Loucy (cell line): ENCODE results near the gene RELL2.

Experiments used
- EZH2phosphoT487 ChIP-seq: fragments of 200-600 bp; IDR thresholded peaks from 2 replicates; pipeline ENCODE4 v1.6.1; 2018; ENCODE audit warnings: antibody characterized with exemption, mild to moderate bottlenecking, moderate library complexity, borderline replicate concordance
- TF ChIP-seq, protein P1 (sequence below): fragments of 200-600 bp; sonication (generic); conservative IDR thresholded peaks from 2 replicates; pipeline ENCODE4 v1.5.1; 2014; ENCODE audit warnings: mild to moderate bottlenecking, antibody characterized with exemption, low read length

DNA sequence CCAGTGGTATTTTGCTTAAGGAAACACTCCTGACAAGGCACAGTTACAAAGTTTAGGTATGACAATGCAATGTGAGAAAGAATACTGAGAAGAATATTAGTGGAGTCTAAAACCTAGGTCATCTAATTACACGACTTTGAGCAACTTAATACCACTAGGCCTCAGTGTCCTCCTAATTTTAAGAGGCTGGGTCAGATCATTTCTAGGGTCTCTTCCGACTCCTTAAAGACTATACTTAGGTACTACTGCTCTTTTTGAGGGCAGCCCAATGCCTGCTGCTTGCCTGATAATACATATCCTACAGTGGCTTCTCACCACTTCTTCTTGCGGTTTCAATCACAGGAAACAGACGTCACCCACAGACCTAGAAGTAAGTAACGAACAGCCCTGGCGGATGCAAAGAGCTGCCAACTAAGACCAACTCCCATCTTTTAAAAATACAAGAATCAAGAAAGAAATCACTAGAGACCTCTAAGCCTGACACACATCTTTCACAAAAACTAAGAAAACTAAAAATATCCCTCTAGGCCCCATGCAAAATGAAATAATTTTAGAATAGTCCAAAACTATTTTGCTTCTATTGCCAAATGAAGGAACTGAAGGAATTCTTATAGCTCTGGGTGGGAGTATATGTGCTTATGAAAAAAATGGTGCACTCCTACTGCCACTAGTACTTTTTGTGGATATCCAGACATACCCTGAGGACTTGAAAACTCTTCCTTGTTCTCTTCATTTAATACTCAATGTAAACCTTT, 31.1 kb upstream of the RELL2 start:
- TF ChIP-seq, protein P1, sequence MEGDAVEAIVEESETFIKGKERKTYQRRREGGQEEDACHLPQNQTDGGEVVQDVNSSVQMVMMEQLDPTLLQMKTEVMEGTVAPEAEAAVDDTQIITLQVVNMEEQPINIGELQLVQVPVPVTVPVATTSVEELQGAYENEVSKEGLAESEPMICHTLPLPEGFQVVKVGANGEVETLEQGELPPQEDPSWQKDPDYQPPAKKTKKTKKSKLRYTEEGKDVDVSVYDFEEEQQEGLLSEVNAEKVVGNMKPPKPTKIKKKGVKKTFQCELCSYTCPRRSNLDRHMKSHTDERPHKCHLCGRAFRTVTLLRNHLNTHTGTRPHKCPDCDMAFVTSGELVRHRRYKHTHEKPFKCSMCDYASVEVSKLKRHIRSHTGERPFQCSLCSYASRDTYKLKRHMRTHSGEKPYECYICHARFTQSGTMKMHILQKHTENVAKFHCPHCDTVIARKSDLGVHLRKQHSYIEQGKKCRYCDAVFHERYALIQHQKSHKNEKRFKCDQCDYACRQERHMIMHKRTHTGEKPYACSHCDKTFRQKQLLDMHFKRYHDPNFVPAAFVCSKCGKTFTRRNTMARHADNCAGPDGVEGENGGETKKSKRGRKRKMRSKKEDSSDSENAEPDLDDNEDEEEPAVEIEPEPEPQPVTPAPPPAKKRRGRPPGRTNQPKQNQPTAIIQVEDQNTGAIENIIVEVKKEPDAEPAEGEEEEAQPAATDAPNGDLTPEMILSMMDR: no peak
- no peak for TF ChIP-seq EZH2phosphoT487
